CD4-positive, alpha-beta T cell treated with Interleukin-6 for 4 hours (primary cell): ENCODE measurements around the gene PROX2.
A peak's percentile ranks its signal among the peaks of the same experiment; 100 is the strongest.

Experiments used
- DNase-seq: peaks from one replicate; pipeline ENCODE4 v3.0.0-alpha.2; 2020; ENCODE audit warnings: mixed read lengths

PROX2 gene, protein sequence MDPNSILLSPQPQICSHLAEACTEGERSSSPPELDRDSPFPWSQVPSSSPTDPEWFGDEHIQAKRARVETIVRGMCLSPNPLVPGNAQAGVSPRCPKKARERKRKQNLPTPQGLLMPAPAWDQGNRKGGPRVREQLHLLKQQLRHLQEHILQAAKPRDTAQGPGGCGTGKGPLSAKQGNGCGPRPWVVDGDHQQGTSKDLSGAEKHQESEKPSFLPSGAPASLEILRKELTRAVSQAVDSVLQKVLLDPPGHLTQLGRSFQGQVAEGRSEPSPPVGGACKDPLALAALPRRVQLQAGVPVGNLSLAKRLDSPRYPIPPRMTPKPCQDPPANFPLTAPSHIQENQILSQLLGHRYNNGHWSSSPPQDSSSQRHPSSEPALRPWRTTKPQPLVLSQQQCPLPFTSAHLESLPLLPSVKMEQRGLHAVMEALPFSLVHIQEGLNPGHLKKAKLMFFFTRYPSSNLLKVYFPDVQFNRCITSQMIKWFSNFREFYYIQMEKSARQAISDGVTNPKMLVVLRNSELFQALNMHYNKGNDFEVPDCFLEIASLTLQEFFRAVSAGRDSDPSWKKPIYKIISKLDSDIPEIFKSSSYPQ

DNA sequence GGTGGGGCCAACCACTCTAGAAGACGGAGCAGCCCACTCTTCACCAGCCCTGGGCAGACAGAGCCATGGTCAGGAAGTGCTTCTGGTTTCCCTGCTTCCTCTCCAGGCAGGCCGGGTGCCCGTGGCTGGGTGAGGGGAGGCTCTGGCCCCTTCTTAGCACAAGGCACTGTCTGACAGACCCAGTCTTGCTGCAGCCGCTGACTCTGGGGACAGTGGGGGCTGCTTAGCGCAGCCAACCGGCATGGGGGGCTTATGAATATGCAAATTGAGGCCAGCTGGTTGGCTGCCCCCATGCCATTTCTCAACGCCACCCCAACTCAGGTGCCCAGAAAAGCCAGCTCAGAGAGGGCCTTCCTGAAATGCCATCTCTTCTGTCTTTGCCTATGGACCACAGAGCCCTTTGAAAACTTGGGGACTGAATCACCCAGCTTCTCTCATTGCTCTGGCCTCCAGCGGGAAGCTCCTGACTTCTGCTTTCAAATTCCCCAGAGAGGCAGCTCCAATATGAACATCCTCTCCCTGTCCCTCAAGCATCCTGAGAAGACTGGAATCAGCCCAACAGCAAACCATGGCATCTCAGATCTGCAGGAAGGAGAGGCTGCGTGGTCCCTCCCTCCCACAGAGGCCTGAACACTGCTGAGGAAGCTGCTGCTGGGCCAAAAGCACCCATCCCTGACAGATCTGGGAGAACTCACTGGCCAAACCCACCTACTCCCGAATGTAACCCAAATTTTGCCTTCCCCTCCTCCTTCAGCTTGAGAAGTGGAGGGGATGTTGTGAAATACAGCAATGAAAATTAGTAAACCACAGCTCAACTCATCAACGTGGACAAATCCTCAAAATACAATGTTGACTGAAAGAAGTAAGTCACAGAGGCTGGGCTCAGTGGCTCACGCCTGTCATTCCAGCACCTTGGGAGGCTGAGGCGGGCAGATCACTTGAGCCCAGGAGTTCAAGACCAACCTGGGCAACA lies at the start of gene PROX2:
PROX2 (minus strand) TSS at position 205 of the 973 bp plus-strand sequence. CDS start 12,311 bp downstream, outside the sequence.
- DNase-seq = peak; percentile 42

DNA sequence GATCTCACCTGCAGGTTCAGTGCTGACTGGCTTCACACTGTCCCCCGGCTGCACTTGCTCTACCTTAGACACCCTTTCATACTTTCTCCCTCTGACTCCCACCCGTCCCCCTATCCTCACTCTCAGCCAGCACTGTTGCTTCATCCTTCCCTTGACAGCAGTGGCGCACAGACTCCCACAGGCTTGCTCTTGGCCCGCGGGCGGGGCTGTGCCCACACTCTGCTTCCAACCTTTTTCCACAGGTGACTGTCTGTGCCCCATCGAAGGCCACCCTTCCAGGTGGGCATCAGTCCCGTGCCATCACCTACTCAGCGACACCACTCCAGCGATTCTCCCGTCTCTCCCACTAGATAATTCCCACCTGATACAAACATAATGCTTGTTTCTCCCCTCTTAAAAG lies 48.1 kb upstream of the PROX2 start:
- DNase-seq = no peak

DNA sequence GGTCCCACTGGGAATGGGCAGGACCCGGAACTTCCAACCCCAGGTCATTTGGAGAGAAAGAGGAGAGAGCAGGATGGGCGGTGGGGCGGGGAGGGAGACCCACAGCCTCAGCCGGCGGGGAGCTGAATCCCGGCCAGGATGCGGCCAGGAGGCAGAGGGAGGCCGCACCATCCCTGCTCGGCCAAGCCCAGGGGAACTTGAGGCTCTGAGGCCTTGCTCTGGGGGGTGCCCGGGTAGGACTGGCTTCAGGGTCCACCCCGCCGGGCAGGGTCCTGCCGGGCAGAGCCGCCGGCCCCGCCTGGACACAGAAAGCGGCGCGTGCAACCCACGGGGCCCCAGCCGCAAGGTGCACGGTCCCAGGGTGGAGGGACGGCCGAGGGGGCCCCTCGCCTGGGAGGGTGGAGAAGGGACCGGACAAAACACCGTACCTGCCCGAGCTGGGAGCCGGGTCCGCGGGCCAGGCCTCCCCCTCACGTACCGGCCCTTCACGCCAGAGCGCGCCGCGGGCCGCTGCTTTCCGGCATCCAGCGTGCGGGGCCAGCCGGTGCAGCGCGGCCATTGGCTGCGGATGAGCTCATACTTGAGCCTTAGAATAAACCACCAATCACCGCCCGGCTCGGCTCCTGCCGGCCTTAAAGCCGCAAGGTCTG lies 46.9 kb upstream of the PROX2 start, which contains the start of gene RPS6KL1:
RPS6KL1 (minus strand) TSS at position 509 of the 650 bp plus-strand sequence. CDS start 1,719 bp downstream, outside the sequence.
- DNase-seq = peak; percentile 69

DNA sequence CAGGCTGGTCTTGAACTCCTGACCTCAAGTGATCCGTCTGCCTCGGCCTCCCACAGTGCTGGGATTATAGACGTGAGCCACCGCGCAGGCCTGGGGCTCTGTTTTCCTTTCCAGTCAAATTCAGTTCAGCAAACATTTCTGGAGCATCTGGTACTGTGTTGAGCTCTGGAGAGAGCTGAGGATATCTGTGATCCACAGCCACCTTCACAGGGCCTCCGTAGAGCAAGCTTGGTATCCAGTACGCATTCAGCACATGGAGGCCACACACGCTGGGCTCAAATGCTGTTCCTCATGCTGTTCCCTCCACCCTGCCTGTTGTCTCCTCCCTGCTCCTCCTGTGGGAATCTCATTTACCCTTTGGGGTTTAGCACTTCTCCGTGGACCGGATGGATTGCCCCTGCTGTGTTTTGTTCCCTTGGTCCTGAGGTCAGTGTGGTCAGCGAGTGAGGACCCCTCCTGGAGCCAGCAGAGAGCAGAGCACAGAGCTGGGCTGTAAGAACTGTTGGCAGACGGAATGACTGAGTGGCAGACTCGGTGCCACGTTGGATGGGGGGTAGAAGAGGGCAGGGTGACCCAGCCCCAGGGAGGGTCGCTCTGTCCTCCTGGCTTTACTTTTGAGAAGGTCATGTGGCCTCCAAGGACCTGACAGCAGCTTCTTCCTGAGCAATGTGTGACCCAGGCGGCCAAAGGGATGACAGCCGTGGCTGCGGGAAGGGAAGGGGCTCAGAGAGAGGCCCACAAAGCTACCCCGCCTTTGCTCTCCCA lies 46.2 kb upstream of the PROX2 start:
- no peak for DNase-seq

DNA sequence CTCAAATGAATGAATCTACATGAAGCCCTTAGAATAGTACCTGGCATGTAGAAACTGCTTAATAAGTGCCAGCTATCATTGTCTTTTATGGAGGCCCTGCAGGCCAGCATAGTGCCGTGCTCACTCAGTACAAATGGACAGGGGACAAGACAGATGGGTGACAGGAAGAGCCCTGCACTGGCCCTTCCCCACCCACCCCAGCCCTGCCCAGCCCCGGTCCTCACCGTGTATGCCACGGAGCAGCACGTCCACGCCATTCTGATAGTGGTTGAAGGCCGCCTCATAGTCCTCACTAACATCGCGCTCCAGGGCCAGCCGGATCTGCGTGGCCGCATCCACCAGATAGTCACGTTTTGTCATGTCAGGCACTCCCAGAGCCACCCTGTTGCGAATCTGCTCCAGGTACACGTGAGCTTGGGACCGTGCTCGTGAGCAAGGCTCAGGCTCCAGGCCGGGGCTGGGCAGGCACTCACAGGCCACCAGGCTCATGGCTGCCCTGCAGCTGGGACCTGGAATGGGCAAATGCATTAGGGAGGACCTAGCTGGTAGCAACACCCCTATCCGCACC lies 45.2 kb upstream of the PROX2 start:
- no peak for DNase-seq

DNA sequence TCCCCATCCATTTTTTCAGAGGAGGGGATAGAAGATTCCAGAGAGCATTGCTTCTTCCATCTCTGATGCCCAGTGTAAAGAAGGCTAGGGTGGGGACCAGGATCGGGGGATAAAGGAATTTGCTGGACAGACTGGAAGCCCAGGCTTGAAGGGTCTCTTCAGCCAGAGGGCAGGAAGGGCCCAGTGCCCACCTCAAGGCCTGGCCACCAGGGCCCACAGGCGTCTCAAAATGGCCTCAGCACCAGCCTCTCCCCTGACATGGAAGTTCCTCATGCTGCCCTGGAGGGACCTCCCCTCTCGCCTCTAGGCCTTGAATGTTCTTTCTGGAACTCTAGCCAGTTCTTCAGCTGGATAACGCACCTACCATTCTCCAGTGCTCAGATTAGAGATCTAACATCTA lies 44.3 kb upstream of the PROX2 start:
- no peak for DNase-seq

DNA sequence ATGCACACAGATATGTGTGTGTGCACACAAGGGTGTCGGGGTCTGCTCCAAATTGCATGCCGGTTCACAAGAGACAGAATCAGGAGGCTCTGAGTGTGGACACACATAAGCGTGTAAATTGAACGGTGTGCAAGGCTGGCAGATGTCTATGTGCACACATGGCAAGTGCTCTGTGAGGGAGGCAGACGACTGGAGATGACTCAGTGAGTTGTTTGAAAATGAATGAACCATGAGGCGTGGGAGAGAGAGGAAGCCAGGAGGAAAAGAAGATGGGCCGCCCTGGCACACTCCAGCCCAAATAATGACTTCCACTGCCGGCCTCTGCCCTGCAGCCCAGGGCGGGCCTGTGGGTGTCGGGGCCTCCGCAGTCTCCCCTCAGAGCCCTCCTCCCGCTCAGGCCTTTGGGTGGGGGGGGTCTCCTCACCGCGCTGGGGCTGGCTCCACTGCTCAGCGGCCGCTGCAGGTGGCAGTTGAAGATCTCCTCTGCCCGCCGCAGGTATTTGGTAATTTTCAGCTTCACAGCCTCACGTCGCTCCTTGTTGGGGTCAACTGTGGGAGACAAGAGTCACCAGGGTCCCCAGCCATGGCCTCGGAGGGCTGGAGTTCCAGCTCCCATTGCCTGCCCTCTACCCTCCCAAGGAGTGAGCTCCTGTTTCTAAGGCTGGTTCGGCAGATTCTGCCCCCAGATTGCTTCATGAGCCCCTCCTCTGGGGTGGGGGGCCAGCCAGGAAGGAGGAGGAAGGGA lies 43.6 kb upstream of the PROX2 start:
- no peak for DNase-seq

DNA sequence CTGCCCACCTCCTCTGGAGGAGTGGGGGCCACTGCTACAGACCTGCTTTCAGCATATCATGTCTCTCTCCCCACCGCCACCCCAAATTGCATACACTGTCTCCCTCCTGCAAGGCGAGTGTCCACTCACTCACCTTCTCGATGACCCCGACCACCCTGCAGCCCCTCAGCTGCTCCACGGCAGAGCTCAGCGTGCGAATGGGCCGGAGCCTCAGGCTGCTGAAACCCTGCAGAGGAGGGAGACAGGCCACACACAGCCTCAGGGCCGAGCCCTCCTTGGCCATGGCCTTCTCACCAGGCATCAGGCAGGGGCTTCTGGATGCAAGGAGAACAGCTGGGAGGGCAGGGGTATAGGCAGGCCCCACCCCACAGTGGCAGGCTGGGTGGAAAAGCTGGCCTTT lies 42.4 kb upstream of the PROX2 start:
- no peak for DNase-seq

DNA sequence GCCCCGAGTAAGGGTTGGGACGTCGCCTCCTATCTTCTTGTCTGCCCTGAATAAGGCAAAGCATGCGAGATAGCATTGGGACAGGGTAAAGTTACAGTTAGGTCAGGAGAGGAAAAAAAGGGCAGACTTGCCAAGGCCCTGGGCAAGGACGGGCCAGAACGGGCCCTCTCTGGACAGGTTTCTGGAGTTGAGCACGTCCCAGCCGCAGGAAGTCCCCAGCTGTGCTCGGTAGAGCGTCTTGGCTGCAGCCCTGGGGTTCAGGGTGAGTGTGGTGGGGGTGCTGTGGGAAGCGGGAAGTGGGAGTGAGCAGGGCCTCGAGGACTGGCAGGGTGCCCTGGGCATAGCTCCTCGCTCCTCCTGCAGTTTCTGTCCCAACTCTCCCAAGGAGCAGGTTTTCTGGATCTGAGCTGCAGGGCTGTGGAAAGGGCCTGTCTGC lies 41.7 kb upstream of the PROX2 start:
- DNase-seq = no peak

DNA sequence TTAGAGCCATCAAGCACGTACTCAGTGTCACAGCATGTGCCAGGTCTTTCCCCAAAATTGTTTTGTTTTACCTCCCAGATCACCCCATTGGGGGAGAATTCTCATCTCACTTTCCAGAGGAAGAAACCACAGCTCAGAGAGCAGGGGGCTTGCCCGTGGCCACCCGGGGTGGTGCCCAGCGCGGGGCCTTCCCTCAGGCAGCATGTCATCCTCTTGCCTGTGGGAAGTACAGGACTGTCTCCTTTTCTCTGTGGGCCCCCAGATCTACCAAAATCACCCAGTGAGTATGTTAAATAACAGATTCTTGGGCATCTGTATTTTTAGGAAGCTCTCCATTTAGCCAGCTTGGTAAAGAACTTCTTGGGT lies 41.2 kb upstream of the PROX2 start:
- DNase-seq = no peak

DNA sequence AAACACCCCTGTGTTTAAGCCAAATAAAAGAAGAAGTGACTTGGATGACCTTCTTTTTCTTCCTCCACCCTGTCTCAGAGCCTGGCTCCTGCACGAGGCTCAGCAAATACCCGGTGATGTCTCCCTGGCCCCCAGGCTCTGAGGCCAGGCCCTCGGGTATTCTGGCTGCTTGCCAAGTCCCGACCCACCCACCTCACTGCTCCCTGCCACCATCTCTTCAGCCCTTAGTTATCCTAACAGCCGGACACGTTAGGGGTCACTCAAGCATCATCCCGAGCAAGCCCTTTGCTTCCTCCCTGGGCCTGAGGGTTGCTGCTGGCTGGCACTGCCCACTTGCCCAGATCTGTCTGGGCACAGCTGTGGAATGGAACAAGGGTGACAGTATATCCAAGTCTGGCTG lies 39.9 kb upstream of the PROX2 start:
- no peak for DNase-seq

DNA sequence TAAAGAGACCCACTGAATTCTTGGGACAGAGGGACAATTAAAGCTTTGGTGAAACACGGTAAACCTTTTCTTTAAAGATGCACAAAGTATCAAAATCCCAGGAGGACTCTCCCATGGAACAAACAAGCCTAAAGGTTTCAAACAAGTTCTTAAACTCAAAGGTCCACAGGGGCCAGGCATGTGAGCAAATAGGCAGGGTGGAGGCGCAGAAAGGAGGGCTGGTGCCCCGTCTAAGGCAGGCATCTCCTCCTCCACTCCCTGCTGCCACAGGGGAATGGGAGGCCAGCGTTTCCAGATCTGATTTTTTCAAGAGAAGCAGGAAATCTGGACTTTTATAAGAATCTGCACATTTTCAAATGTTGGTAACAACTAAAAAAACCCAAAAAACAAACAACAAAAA lies 39.5 kb upstream of the PROX2 start:
- no peak for DNase-seq

DNA sequence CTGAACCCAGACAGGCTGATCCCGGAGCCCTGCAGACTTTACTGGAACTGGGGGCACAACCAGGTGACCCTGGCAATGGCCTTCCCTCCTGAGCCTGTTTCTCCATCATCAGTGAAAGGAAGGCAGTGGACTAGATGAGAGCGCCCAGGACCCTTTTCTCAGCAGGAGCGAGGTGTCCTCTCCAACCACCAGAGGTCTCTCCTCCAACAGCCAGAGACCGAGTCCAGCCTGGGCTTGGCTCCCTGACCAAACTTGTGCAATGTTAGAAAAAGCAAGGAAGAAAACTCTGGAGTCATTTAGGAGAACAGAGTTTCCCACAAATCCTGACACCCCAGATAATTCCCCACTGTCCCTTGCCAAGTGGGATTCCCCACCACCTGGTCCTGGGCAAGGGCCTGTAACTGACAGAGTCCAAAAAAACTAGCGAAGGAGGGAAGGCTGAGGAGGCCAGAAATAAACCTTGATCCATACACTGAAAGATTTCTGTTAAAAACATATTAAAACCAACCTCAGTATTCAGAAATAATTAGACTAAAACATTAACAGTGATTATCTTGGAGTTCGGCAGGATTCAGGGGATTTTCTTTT lies 38.1 kb upstream of the PROX2 start:
- peak; percentile 24 for DNase-seq

DNA sequence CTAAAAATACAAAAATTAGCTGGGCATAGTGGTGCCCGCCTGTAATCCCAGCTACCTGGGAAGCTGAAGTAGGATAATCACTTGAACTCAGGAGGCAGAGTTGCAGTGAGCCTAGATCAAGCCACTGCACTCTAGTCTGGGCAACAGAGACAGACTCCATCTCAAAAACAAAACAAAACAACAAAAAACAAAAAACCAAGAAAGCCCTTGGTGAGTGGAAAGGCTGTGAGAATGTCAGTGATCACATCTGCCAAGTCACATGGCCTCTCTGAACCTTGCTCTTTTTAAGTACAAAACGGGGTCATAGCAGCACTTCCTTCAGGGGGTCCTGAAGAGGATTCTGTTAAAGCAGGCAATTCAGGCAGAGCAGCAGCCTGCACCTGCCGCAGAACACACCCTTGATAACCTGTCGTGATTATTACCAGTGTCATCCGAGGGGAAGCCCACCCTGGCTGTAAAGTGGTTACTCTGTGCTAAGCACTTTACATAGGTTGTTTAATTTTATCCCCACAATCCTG lies 37.5 kb upstream of the PROX2 start:
- DNase-seq = no peak

DNA sequence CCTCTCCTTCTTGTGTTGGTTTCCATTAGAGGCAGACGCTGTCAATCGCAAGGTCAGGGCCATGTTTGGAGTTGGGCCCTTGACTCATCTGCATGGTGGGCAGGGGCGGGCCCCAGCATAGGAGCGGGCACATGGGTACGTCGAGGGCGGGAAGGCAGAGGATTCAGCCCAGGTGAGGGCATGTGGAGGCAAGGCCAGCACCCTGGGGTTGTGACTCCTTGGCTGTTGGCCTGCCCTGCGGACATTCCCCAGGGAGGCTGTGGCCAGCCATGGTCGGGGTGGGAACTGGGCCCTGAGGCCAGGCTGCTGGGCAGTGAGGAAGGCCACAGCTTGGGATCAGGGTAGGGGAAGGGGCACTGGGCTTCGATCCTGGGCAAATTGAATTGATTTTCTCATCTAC lies 36.9 kb upstream of the PROX2 start:
- DNase-seq = no peak

DNA sequence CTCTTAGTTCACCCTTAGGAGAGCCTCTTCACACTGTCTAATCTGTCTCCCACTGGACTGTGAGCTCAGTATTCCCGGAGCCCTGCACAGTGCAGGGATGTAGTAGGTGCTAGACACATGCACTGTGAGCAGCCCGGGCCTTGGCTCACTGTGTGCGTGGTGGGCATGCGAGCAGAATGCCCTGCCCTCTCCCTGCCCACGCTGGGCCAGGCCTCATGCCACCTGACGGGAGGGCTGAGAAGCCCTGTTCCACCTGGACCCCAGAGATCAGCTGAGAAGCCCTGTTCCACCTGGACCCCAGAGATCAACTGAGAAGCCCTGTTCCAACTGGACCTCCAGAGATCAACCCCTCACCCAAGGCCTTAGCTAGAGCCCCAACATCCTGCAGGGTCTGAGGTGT lies 36.2 kb upstream of the PROX2 start:
- no peak for DNase-seq

DNA sequence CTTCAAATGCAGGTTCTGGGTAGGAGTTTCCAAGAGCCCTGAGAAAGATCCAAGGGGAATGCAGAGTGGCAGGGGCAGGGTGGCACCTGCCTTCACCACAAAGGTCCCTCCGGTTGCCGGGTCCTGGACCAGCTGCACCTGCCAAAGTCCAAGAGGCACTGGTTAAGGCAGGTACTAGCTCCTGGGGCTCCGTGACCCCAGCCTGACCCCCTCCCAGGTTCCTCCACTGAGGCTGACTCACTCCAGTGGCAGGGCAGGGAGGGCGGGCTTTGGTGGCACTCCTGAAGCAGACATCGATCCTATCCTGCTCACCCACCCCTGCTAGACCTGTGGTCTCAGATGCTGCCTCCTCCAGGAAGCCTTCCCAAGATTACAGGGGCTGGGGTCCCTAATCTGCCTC lies 35.8 kb upstream of the PROX2 start:
- DNase-seq = no peak

DNA sequence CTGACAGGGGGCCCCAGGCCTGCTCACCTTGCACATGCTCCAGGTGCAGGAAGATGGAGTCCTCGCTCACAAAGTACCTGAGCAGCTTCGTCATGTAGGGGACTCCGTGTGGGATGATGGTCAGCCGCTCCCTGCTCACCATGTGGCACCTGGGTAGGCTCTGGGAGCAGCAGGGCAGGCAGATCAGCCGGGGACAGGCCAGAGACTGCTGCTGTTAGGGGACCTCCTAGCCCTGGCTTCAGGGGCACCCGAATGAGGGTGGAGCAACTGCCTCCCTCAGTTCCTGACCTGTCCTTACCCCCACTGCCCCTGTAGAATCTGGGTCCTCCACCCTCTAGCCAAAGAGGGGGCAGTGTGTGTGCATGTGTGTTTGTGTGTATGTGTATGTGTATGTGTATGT lies 35.3 kb upstream of the PROX2 start:
- DNase-seq = no peak

DNA sequence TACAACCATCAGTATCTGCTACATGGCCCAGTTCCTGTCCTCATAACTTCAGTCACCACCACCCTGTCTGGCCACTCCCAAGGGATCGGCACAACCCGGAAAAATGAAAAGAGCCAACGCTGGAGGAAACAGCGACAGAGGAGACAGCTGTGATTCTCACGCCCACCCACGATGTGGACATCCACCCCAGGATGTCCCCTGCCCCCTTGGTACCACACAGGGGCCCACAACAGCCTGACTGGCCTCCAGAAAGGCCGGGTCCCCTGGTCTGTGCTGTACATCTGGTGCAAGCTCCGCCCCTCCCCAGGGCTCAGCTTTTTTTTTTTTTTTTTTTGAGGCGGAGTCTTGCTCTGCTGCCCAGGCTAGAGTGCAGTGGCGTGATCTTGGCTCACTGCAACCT lies 34.6 kb upstream of the PROX2 start:
- no peak for DNase-seq

DNA sequence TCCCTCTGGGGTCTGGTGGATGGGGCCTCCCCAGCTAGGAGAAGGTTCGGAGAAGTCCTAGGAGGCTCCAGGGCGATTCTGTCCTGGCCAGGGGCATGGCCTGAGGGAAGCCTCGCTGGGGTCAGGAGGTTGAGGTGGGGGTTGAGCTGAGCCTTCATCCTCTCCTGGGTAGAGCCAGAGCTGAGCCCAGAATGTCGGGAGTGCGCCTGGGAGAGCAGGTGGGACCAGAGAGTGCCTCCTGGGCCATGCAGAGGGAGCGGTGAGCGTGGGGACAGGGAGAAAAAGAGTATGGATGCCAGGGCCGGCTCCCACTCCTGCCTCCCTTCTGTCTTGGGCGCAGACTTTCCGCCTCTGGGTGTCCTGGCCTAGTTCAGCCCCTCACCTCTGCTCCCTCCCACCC lies 34.0 kb upstream of the PROX2 start:
- DNase-seq = no peak
